Measurements from ENCODE around the gene NFASC.

NFASC gene

DNA sequence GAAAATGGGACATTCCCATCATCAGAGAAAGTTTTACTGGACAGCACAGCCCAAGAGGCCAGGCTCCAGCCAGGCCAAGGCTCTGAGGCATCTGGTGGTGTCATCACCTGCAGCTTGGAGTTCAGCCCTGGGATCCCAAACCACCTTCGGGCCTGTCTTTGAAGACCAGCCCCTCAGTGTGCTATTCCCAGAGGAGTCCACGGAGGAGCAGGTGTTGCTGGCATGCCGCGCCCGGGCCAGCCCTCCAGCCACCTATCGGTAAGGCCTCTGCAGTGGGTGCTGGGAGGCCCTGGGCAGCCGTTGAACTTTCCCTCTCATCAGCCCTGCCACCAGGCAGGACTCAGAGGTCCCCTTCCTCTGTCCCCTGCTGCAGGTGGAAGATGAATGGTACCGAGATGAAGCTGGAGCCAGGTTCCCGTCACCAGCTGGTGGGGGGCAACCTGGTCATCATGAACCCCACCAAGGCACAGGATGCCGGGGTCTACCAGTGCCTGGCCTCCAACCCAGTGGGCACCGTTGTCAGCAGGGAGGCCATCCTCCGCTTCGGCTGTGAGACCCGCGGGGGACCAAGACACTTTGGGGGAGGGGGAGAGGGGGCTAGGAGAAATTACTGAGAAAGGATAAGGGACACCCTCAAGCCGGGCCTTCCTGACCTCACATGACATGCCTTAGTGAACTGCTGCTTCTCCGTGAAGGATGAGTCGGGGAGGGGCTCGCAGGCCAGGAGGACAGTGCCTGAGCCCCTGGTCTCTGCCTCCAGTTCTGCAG is 187.3 kb downstream of the NFASC start:
- Mint-ChIP-seq H3K4me3 (no peak overlapping the region), H3K9me3 (ENCODE audit: low read depth) (no peaks in the 10 kb centered on the region), H3K27me3 (no peaks in the 10 kb centered on the region), H3K36me3 (no peaks in the 10 kb centered on the region), H3K27ac (no peak overlapping the region), H3K4me1 (ENCODE audit: low read depth) (no peaks in the 10 kb centered on the region)

DNA sequence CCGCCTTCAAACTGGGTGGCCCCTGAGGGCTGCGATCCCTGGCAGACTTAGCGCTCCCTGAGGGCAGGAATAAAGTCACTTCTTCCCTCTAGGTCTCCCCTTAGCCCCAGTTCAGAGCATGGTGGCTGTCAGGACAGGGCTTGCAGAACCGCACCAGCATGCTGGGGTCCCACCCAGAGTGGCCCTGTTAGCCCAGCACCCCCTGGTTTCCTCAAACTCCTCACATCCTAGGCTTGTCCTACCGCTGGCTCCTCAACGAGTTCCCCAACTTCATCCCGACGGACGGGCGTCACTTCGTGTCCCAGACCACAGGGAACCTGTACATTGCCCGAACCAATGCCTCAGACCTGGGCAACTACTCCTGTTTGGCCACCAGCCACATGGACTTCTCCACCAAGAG is 188.2 kb downstream of the NFASC start:
- no peak overlapping the region for H3K27ac Mint-ChIP-seq
- no peaks in the 10 kb centered on the region for H3K4me1 Mint-ChIP-seq (ENCODE audit: low read depth)
- no peaks in the 10 kb centered on the region for H3K27me3 Mint-ChIP-seq
- H3K4me3 Mint-ChIP-seq, result no peak overlapping the region
- no peaks in the 10 kb centered on the region for H3K36me3 Mint-ChIP-seq
- H3K9me3 Mint-ChIP-seq (ENCODE audit: low read depth), result no peaks in the 10 kb centered on the region

DNA sequence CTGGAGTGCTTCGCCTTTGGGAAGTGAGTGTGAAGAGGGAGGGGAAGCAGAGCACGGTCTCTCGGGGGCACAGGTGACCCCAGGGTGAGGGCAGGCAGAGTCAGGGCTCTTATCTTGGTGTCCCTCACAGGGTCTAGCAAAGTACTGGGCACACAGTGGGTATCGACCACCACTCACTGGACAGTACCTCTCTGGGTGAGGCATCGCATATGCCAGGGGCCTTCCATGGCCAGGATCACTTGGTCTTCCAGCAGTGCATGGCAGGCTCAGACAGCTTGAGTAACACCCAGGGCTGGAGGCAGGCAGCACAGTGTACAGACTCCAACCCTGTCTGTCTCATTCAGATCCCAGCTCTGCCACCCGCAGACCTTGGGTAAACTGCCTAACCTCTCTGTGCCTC is 189.0 kb downstream of the NFASC start:
- Mint-ChIP-seq H3K4me3 (no peak overlapping the region), H3K36me3 (no peaks in the 10 kb centered on the region), H3K9me3 (ENCODE audit: low read depth) (no peaks in the 10 kb centered on the region), H3K4me1 (ENCODE audit: low read depth) (no peaks in the 10 kb centered on the region), H3K27me3 (no peaks in the 10 kb centered on the region), H3K27ac (no peak overlapping the region)

DNA sequence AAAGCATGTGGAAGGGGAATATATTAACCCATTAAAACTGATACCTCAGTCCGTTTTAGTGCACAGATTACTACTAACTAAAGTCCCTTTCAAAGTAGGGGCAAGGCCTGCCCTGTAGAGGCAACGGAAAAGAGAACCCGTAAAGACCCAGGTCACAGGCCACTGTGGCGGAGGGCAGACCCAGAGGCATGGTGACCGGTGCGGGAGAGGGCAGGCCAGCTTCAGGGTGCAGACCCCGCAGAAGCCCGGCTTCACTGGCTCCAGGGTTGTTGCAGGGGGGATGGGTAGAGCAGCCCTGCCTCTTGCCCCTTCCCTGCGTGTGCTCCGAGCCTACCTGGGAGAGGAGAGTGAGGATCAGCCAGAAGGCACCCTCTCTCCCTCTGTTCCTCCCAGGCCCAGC is 190.1 kb downstream of the NFASC start:
- no peaks in the 10 kb centered on the region for H3K36me3 Mint-ChIP-seq
- H3K9me3 Mint-ChIP-seq (ENCODE audit: low read depth), result no peaks in the 10 kb centered on the region
- no peaks in the 10 kb centered on the region for H3K4me1 Mint-ChIP-seq (ENCODE audit: low read depth)
- no peaks in the 10 kb centered on the region for H3K27me3 Mint-ChIP-seq
- no peak overlapping the region for H3K4me3 Mint-ChIP-seq
- no peak overlapping the region for H3K27ac Mint-ChIP-seq

DNA sequence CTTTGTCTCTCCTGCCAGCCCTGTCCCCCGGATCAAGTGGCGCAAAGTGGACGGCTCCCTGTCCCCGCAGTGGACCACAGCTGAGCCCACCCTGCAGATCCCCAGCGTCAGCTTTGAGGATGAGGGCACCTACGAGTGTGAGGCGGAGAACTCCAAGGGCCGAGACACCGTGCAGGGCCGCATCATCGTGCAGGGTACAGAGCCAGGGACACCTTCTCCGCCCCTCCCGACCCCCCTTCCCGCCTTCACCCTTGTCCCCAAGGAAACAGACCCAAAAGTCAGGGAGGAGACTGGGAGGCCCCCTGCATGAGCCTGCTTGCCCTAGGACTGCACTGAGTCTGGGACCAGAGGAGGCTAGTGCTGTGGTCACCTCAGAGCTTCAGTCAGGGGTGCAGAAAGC is 190.6 kb downstream of the NFASC start:
- Mint-ChIP-seq H3K27me3 (no peaks in the 10 kb centered on the region), H3K36me3 (no peaks in the 10 kb centered on the region), H3K27ac (no peak overlapping the region)

DNA sequence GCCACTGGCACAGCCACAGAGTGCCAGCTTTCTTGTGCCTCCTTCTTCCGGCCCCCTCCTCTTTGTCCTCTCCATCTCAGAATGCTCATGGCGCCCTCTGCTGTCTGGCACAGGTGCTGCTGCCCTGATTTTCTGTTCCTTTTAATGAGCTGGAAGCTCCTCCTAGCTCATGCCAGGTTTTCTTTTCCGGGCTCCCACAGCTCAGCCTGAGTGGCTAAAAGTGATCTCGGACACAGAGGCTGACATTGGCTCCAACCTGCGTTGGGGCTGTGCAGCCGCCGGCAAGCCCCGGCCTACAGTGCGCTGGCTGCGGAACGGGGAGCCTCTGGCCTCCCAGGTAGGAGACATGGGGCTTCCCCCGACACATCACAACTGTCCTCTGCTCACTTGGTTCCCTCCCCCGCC is 191.0 kb downstream of the NFASC start:
- no peaks in the 10 kb centered on the region for H3K4me1 Mint-ChIP-seq (ENCODE audit: low read depth)
- no peak overlapping the region for H3K27ac Mint-ChIP-seq
- no peaks in the 10 kb centered on the region for H3K9me3 Mint-ChIP-seq (ENCODE audit: low read depth)
- no peaks in the 10 kb centered on the region for H3K27me3 Mint-ChIP-seq
- H3K4me3 Mint-ChIP-seq, result no peak overlapping the region
- no peaks in the 10 kb centered on the region for H3K36me3 Mint-ChIP-seq

More for the DNA sequence above, 190.6 kb downstream of the NFASC start:
- Mint-ChIP-seq H3K4me3 (no peak overlapping the region), H3K4me1 (ENCODE audit: low read depth) (no peaks in the 10 kb centered on the region), H3K9me3 (ENCODE audit: low read depth) (no peaks in the 10 kb centered on the region)

DNA sequence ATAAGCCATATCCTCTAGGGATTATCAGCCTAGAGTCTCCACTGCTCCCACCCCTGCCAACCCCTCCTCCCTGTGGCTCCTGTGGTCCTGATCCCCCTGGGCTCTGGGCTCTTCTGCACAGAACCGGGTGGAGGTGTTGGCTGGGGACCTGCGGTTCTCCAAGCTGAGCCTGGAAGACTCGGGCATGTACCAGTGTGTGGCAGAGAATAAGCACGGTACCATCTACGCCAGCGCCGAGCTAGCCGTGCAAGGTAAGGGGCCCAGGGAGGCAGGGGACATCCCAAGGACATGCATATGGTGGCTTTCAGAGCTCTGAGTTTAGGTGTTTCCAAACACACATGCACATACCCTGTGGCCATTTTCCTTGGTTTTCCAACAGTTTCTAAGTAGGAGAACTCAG is 191.7 kb downstream of the NFASC start:
- H3K27me3 Mint-ChIP-seq, result no peaks in the 10 kb centered on the region
- H3K36me3 Mint-ChIP-seq, result no peaks in the 10 kb centered on the region
- no peaks in the 10 kb centered on the region for H3K4me1 Mint-ChIP-seq (ENCODE audit: low read depth)
- no peak overlapping the region for H3K4me3 Mint-ChIP-seq
- H3K27ac Mint-ChIP-seq, result no peak overlapping the region
- no peaks in the 10 kb centered on the region for H3K9me3 Mint-ChIP-seq (ENCODE audit: low read depth)

DNA sequence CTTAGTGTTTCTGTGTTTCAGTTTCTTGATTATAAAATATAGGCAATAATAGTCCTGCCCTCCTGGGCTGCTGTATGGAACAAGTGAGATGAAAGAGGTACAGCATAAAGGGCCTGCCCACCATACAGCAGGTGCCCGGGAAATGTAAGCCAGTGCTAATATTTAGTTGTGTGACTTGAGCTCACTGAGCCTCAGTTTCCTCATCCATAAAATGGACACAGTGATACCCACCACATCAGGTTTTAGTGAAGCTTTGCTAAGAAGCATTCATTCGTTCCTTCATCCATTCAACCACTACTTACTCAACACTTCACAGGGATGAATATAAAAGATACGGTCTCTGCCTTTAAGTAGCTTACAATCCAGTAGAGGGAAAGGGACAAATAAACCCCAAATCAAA is 192.2 kb downstream of the NFASC start:
- Mint-ChIP-seq H3K36me3 (no peaks in the 10 kb centered on the region), H3K9me3 (ENCODE audit: low read depth) (no peaks in the 10 kb centered on the region), H3K27me3 (no peaks in the 10 kb centered on the region), H3K27ac (no peak overlapping the region), H3K4me3 (no peak overlapping the region), H3K4me1 (ENCODE audit: low read depth) (no peaks in the 10 kb centered on the region)

DNA sequence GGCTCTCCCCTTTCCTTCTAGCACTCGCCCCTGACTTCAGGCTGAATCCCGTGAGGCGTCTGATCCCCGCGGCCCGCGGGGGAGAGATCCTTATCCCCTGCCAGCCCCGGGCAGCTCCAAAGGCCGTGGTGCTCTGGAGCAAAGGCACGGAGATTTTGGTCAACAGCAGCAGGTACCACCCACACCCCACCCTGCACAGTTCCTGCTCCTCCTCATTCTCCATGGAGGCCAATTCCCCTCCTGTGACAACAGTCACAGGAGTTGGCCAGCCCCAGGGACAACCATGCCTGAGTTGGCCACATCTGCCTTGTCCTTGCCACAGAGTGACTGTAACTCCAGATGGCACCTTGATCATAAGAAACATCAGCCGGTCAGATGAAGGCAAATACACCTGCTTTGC is 193.6 kb downstream of the NFASC start:
- H3K27ac Mint-ChIP-seq, result no peak overlapping the region
- no peaks in the 10 kb centered on the region for H3K4me1 Mint-ChIP-seq (ENCODE audit: low read depth)
- H3K36me3 Mint-ChIP-seq, result no peaks in the 10 kb centered on the region
- H3K4me3 Mint-ChIP-seq, result no peak overlapping the region
- H3K27me3 Mint-ChIP-seq, result no peaks in the 10 kb centered on the region
- H3K9me3 Mint-ChIP-seq (ENCODE audit: low read depth), result no peaks in the 10 kb centered on the region

DNA sequence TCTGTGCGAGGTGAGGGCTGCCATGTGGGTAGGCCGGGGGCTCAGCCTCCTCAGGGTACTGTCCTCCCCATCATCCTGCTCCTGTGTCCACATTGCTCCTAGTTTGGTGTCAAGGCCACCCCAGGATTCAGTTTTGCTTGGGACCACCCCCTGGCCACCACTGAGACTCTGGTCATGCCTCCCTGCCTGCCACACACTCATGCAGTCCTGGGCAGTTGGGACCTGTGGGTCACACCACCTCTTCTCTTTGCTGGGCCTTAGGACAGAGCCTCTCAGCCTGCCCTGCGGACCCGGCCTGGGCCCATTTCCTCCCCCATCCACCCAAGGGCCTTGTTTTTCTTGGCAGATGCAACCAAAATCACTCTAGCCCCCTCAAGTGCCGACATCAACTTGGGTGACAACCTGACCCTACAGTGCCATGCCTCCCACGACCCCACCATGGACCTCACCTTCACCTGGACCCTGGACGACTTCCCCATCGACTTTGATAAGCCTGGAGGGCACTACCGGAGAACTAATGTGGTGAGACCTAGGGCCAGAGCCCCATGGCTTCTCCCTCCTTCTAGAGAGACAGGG is 194.2 kb downstream of the NFASC start:
- no peaks in the 10 kb centered on the region for H3K27me3 Mint-ChIP-seq

DNA sequence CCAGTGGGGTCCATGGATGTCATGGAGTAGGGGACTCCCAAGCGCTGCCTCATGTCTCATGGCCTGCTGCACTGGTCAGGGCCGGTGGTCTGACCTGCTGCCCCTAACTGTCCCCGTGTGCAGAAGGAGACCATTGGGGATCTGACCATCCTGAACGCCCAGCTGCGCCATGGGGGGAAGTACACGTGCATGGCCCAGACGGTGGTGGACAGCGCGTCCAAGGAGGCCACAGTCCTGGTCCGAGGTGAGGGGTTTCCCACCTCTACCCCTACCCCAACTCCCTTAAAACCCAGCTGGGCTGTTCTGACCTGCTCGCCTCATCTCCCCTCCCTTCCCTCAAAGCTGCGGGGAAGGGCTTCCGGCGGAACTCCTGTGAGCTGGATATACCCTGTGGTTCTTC is 195.0 kb downstream of the NFASC start:
- no peaks in the 10 kb centered on the region for H3K4me1 Mint-ChIP-seq (ENCODE audit: low read depth)
- no peaks in the 10 kb centered on the region for H3K36me3 Mint-ChIP-seq
- no peaks in the 10 kb centered on the region for H3K27me3 Mint-ChIP-seq
- no peak overlapping the region for H3K27ac Mint-ChIP-seq
- H3K4me3 Mint-ChIP-seq, result no peak overlapping the region
- no peaks in the 10 kb centered on the region for H3K9me3 Mint-ChIP-seq (ENCODE audit: low read depth)

More for the DNA sequence above, 194.2 kb downstream of the NFASC start:
- Mint-ChIP-seq H3K27ac (no peak overlapping the region), H3K36me3 (no peaks in the 10 kb centered on the region), H3K4me3 (no peak overlapping the region), H3K9me3 (ENCODE audit: low read depth) (no peaks in the 10 kb centered on the region), H3K4me1 (ENCODE audit: low read depth) (no peaks in the 10 kb centered on the region)

DNA sequence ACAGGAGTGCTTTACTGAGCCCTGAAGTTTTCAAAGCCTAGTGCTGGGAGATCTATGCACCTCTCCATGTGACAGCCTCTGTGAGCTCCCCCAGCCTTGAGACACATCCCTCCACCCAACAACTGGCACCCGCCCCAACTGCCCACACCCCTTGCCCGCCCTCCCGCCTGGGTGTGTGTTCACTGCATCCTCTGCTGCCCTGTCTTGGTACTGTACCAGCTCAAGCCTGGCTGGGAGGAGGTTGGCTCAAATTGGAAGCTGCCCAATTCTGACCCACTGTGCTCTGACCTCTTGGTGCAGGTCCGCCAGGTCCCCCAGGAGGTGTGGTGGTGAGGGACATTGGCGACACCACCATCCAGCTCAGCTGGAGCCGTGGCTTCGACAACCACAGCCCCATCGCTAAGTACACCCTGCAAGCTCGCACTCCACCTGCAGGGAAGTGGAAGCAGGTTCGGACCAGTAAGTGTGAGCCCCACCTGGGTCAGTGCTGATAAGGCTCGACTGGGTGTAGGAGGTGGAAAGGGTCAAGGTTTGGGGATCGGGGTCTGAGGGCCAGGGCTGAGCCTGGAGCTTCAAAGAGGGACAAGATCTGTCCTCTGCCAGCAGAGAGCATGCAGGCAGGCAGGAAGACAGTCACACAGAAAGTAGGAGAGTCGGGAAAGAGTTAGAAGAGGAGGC is 195.6 kb downstream of the NFASC start:
- Mint-ChIP-seq H3K36me3 (no peaks in the 10 kb centered on the region), H3K4me1 (ENCODE audit: low read depth) (no peaks in the 10 kb centered on the region), H3K9me3 (ENCODE audit: low read depth) (no peaks in the 10 kb centered on the region), H3K27ac (no peak overlapping the region), H3K27me3 (no peaks in the 10 kb centered on the region), H3K4me3 (no peak overlapping the region)

DNA sequence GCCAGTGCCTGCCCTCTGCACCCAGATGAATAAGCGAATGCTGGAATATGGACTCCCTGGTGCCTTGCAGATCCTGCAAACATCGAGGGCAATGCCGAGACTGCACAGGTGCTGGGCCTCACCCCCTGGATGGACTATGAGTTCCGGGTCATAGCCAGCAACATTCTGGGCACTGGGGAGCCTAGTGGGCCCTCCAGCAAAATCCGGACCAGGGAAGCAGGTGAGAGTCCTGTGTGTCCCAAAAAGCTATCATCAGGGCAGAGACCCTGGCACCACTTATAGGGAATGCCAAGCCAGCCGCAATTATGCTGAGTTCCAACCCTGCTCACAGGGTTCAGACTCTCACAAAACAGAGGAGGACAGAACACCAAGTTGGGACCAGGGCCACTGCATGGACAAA is 196.4 kb downstream of the NFASC start:
- no peaks in the 10 kb centered on the region for H3K4me1 Mint-ChIP-seq (ENCODE audit: low read depth)
- no peaks in the 10 kb centered on the region for H3K9me3 Mint-ChIP-seq (ENCODE audit: low read depth)
- no peaks in the 10 kb centered on the region for H3K36me3 Mint-ChIP-seq
- H3K27me3 Mint-ChIP-seq, result no peaks in the 10 kb centered on the region
- no peak overlapping the region for H3K4me3 Mint-ChIP-seq
- no peak overlapping the region for H3K27ac Mint-ChIP-seq

DNA sequence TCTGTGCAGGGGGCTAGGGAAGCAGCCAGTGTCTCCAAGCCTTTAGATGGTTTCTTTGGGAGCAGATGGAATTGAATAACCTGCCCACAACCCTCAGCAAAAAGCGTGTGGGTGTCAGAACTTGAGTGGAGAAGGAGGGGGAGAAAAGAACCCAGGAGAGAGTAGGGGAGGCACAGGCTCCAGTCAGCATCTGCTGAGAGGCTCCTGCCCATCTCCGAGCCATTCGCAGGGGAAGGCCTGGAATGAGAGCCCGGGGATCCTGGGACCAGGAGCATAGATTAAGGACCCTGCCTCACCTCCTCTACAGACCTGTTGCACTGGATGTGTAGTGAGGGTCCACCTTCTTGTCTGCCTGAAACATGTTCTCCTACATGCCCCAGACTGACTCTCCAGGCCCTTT is 197.3 kb downstream of the NFASC start:
- no peaks in the 10 kb centered on the region for H3K9me3 Mint-ChIP-seq (ENCODE audit: low read depth)
- no peaks in the 10 kb centered on the region for H3K4me1 Mint-ChIP-seq (ENCODE audit: low read depth)
- no peak overlapping the region for H3K4me3 Mint-ChIP-seq
- no peaks in the 10 kb centered on the region for H3K27me3 Mint-ChIP-seq
- H3K36me3 Mint-ChIP-seq, result no peaks in the 10 kb centered on the region
- H3K27ac Mint-ChIP-seq, result no peak overlapping the region

DNA sequence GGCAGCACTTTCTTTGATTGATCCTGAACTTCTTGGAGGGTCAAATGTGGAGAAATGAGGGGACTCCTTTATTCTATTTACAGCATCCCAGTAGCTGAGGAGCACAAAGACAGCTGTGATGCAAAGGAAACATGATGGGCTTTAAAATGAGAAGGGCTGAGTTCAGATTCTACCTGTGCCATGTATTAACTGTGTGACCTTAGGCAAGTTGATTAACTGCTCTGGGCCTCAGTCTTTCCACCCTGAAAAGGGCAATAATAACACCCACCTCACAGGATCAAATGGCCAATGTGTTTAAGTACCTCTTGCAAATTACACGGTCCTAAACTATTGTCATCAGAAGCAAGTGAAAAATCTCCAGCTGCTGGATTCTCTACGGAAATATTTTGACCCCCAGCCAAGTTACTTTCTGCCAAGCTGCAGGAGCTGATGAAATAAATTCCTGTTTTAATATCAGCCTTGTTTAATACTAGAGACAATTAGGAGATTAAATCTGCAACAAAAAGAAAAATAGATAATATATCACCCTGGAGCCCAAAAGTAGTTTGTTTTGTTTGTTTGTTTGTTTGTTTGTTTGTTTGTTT is 197.9 kb downstream of the NFASC start:
- Mint-ChIP-seq H3K36me3 (no peaks in the 10 kb centered on the region), H3K4me3 (no peak overlapping the region), H3K9me3 (ENCODE audit: low read depth) (no peaks in the 10 kb centered on the region), H3K27ac (no peak overlapping the region), H3K27me3 (no peaks in the 10 kb centered on the region), H3K4me1 (ENCODE audit: low read depth) (no peaks in the 10 kb centered on the region)
